Frontal cortex (tissue), 4 donors: ENCODE results near the gene SEPTIN11. TPM values are rescaled to one million over a fixed set of nuclear protein-coding genes. Genes with fewer than 3 reads are reported as not detected.
"Not testable (repeated sequence)": the region's sequence is repeated elsewhere in the genome, so short reads cannot be mapped to it uniquely, and the experiment has no call there.

ENCODE experiments used
- DNase-seq, 2 donors: peaks; one replicate each; pipeline ENCODE4 v3.0.0; 2012; ENCODE audit warnings: low spot score in 2 of 2
- FAIRE-seq: peaks from 2 replicates; lab custom pipeline; 2012; peaks lifted over from hg19 to GRCh38; lab: Jason Lieb, UNC
- total RNA-seq: library from RNA; depleted of rRNA; stranded (reverse); fragments of >200 nt; gene quantifications from one replicate; pipeline ENCODE4 v1.2.3, GENCODE V29; 2014
- donor health status: control.
- donor health status: control.
- donor health status: control.

The SEPTIN11 gene
- total RNA-seq, 1 donor from 2014 or later = 198 TPM

DNA sequence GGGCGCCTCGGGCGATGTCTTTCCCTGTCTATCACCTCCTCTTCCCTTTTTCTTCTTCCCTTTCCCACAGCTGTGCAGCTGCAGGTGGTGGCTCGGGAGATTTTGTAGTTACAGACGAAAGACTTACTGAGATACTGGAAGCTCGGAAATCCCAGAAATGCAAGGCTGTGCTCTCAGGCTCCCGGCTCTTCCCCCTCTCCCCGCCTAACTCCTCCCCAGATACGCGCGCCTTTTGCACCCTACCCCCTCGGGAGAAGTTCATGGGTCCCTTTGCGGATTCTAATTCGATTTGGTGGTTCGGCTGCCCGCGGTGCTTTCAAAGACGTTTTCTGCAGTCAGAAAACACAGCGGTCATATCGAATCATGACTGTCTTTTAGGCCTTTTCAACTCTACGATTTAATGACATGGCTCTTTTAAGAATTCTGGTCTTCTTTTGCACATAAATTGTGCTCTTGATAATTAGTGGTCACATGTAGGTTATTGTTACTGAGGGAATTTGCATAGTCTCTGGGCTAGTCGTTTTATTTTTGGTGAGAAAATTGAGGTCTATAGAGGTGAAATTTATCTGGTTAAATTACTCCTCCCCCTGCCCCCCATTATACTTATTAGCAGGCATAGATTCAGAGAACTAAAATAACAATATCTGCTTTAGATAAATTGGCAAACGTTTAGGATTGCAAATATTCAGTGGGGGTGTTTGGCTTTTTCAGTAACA lies 1.6 kb downstream of the SEPTIN11 start:
- DNase-seq (no peak), FAIRE-seq (no peak)

DNA sequence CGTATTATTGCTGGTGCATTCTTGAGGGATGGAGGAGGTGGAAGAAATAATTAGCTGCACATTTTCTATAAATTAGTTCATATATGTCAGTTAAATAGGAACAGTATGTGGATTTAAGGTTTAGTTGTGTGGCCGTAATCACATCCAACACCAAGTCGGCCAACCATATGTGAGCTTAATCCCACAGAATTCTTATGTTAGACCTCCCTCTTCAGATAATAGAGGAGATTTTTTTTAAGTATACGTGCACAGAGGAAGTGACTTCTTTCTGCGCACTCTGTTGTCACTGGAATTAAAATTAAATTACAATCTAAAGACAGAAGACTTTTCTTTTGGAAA lies 2.1 kb downstream of the SEPTIN11 start:
- FAIRE-seq (no peak), DNase-seq (no peak)

- no peak for FAIRE-seq
- no peak for DNase-seq
Observed at GRCh38 chr4:76952071-76952470, 2.5 kb downstream of the SEPTIN11 start.

GRCh38 chr4:76952656-76953582 lies 3.4 kb downstream of the SEPTIN11 start:
- DNase-seq (no peak), FAIRE-seq (no peak)

DNA sequence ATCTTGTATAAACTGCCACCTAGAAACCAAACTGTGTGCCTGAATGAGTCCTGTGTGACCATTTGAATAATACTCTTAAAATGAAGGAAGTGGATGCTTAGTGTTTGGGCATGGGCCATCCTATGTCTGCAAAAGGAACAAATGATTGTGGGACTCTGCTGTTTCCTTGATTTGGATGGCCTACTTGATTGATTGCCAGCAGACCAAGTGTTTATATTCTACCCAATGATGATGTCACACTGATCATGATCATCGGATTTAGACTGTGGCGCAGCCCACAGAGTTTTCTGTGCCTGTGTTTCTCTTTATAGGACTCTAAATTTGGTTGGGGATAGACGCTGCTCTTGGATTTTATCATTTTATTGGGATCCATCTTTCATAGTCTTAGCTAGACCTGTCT lies 4.4 kb downstream of the SEPTIN11 start:
- no peak for FAIRE-seq
- DNase-seq = no peak

- FAIRE-seq = no peak
- DNase-seq = no peak
Observed at GRCh38 chr4:76954489-76954888, 4.9 kb downstream of the SEPTIN11 start.

DNA sequence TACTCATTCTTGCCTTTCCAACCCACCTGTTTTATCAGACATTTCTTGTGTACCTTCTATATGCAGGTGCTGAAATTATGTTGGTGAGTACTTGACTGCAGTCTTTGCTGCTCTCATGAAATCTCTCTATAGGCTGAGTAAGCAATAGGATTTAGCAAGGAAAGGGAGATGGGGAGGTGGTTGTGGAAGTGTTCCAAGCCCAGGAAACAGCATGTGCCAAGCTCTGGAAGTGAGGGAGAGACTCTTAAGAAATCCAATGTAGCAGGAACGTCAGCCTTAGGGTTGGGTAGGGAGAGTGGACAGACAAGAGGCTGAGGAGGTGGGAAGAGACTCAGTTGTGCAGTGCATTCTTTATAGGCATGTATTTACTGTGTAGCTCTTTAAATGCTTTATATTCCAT lies 5.6 kb downstream of the SEPTIN11 start:
- no peak for DNase-seq
- FAIRE-seq = no peak

- FAIRE-seq = no peak
Observed at GRCh38 chr4:76957004-76957738, 7.6 kb downstream of the SEPTIN11 start.

GRCh38 chr4:76958891-76959290 lies 9.3 kb downstream of the SEPTIN11 start:
- FAIRE-seq (no peak), DNase-seq (no peak)

More at GRCh38 chr4:76957004-76957738, 7.6 kb downstream of the SEPTIN11 start:
- DNase-seq = no peak

DNA sequence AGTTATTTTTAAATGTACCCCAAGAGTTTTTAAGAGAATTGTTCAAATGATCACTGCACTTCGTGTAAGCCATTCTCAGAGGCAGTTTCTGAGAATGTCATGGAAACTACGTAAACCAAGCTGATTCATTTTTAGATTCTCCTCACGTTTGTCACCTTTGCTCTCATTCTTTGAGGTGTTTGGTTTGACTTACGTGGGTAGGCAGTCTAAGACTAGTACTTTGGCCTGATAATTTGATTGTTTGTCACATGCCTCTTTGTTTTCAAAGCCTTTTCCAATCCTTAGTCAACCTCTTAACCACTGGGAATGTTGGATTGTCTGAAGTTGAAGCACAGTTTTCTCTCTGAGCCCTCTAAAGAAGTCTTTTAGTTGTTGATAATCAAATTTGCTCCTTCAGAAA lies 10.5 kb downstream of the SEPTIN11 start:
- DNase-seq (no peak), FAIRE-seq (no peak)

DNA sequence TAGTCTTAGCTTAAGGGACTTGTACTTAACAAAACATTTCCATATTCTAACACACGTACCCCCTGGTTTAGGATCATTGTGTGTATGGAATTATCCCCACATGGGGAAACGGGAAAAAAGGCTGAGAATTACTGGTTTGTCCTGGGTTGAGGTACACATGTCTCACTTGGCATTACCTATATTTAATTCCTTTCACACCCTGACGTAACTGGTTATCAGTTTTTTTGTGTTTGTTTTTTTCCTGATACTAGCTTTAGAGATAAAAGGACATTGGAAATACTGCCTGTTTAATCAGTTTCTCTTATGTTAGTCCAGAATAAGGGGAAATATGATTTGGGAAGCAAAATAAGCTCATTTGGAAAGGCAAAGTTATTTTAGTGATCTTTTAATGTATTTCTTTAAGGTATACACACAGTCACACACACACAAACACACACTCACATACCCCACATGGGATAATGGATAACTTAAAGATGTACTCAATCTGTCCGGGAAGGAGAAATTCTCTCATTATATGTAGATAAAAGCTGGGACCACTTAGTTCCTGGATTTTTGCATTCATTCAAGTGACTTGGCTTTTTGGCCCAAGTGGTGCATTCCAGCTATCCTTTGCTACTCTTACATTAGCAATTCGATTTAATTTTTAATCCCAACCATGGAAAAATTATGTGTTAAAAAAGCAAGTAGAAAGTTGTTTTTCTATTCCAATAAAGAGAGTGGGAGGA lies 13.0 kb downstream of the SEPTIN11 start:
- FAIRE-seq = no peak
- no peak for DNase-seq

GRCh38 chr4:76963131-76963750 lies 13.7 kb downstream of the SEPTIN11 start:
- DNase-seq = no peak
- no peak for FAIRE-seq

DNA sequence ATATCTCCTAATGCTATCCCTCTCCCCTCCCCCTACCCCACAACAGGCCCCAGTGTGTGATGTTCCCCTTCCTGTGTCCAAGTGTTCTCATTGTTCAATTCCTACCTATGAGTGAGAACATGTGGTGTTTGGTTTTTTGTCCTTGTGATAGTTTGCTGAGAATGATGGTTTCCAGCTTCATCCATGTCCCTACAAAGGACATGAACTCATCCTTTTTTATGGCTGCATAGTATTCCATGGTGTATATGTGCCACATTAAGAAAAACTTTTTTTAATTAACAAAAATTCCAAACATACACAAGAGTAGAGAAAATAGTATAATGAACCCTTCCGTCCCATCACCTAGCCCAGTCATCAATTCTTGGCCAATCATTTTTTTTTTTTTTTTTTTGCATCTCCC lies 14.4 kb downstream of the SEPTIN11 start:
- not testable (repeated sequence) for FAIRE-seq, DNase-seq

DNA sequence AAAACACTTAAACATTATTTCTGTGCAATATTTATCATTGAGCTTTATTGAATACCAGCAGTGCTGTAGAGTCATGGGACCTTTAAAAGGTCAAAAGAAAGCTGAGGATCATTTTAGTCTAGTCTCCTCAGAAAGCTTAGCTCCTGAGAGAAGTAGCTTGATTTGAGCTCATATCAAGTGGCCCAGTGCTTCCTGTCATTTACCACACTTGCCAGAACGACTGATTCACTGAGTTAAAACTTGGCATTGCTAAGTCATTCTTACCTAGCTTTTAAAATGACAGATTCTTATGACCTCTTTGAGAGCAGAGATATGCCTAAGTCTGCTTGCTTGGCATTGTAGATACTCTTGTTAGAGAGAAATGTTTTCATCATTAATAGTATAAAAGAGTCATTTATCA lies 15.2 kb downstream of the SEPTIN11 start:
- no peak for DNase-seq
- FAIRE-seq = no peak

GRCh38 chr4:76965866-76966579 lies 16.5 kb downstream of the SEPTIN11 start:
- no peak for DNase-seq
- no peak for FAIRE-seq

DNA sequence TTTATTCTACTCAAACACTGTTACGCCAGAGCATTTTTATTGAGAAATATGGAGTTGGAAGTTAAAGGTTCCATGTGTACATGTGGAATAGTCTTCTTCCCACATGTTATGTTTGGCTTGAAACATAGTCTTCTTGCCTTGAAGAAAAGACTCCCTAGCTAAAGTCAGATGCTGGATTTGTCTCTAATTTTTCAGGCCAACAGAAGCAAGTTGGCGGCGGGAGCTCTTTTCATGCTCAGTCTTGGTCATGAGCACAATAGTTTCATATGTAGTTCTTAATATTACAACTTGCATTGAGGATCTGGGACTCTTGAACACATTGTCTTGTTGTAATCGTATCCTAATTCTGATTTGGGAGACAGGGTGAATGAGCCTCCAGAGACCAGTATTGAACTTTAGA lies 19.4 kb downstream of the SEPTIN11 start:
- DNase-seq = no peak
- no peak for FAIRE-seq

- no peak for FAIRE-seq
- DNase-seq = no peak
Observed at GRCh38 chr4:76969495-76969894, 19.9 kb downstream of the SEPTIN11 start.

DNA sequence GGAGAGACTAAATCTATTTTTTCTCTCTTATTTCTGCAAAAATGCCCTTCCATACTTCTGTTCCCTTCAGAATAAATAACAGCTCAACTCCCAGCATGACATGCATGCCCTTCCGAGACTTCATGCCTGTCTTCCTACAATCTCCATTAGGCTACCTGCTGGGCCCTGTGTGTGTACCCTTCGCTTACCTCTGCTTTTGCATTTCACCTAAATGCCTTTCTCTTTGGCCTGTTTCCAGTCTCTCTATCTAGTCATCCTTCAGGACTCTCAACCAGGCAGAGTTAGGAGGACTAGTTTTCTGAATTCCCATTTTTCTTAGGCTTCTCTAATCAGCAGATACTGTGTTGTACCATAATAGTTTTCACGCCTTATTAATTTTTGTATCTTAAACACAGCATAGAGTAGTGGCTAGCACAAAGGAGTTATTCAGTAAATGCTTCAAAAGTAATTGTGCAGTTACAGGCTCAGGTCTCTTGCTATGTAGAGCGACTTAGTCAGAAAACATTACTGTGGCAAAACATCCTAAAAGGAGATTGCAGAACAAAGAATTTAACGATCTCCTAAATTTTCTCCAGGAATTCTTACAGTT lies 20.5 kb downstream of the SEPTIN11 start:
- DNase-seq (no peak), FAIRE-seq (no peak)

DNA sequence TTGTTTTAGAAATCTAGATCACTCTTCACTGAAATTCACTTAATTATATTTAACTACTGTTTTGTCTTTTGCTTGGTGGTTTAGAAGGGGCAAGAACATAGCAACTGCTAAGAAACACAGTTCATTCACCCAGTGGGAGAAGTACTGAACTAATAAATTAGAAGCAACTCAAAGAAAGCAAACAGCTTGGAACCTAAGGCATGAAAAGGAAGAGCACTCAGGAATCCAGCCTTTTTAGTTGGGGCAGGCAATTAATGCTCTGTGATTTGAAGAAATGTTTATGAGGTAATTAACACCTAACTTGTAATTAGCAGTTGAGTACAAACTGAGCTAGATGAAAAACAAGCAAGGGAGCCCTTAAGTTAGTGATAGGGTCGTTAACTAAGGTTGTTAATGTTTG lies 22.8 kb downstream of the SEPTIN11 start:
- no peak for FAIRE-seq

More for the DNA sequence above, 22.8 kb downstream of the SEPTIN11 start:
- no peak for DNase-seq
